NCI-H526 (cell line): ENCODE measurements around the gene HSPA4.
A peak's percentile ranks its signal among the peaks of the same experiment; 100 is the strongest.

ENCODE experiments used
- DNase-seq, 2 experiments: peaks; one replicate each; lab custom pipeline; 2025; lab: John Stamatoyannopoulos, UW

Gene HSPA4

DNA sequence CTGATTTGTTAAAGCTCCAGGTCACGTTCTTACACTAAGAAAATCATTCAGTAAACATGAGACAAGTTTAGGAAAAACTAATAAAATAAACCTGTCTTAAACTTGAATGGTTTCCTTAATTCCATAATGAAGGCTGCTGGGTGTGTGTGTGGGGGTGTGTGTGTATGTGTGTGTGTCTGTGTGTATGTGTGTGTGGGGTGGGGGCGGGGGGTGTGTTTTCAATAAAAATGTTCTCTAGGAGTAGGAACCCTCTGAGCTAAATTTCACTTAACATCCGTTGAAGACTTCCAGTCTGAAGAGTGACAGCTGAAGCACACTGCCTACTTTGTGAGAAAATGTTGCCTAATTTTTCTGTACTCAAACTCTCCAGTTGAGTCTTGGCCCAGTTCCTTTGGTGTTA, 54.5 kb downstream of the HSPA4 start:
- DNase-seq = no peak

DNA sequence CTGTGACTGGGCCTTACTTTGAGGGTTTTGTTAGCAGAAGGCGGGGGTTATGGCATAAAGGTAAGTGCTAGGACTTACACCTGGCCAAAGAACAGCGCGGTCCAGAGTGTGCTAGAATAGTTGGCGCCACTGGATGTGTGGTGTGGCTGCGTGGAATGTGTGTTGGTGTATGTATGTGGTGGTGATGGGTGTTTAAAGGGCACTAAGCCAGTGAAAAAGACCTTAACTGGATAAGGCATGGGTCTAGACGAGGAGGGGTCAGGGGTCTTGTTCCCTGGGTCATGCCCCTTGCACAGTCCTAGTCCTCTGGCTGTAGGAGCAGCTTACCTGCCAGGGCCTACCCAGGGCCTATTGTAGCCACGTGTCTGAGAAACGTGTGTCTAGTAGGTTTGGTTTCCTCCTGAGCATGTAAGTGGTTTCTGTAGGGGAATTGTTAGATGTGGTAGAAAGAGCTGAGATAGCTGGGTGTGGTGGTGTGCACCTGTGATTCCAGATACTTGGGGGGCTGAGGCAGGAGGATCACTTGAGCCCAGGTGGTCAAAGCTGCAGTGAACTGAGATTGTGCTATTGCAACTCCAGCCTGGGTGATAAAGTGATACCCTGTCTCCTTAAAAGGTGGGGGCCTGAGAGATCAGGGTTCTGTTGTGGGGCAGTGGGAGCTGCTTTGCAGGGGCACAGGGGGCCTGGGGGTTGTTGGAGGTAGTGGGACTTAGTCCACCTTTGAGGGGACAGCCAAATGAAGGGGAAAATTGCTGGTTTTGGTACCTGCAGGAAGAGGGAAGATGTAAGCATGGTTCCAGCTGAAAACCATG, 55.2 kb downstream of the HSPA4 start:
- DNase-seq = no peak

- DNase-seq = no peak
Measured at GRCh38 chr5:133108481-133108921, 56.7 kb downstream of the HSPA4 start.

DNA sequence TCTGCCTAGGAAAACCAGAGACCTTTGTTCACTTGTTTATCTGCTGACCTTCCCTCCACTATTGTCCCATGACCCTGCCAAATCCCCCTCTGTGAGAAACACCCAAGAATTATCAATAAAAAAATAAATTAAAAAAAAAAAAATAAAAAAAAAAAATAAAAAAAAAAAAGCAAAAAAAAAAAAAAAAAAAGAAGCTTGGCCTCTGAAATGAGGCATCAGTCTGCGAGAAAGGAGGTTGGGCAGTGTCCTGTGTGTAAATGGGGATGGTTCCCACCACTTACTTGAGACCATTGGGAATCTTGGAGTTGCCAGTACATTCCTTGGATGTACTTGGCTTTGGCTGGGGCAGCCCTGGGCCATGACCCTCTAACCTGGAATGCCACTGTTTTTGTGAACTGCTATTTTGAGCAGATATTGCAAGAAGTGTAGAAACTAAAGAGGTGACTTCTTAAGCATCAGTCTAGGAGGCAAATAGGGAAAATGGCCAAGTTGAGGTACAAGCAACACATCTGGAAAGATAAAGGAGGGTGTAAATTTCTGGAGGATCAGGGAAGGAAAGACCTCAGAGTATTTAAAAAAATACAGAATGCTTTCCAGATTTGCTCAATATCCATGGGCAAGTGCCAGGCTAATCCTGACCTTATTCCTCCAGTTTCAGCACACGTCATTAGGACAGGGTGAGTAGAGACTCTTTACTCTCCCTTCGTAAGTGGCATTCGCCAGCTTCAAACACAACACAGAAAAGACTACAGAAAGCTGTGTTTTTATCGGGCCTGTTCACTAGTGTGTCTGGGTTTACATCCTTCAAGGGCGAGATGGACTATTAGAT, 58.1 kb downstream of the HSPA4 start:
- no peak for DNase-seq

DNA sequence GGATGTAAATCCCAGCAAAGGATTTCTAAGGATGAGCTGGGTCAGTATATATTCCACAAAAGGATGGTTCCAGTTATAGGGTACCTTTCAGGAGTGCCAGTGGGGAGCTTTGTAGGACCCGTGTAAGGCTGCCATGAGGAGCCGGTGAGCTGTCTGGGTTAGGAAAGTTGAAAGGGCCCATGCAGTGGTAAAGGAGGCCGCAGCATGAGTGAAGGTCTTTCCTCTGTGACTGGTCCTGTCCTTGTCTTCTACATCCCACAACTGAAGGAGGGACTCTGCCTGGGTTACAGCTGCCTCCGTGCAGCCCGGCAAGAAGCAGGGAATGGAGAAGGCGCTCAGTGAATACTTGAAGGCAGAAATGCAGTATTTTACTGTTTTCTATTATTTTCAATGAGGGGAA, 58.9 kb downstream of the HSPA4 start:
- no peak for DNase-seq

- DNase-seq = peak; percentile 42 to 69
Measured at GRCh38 chr5:133111299-133111698, 59.5 kb downstream of the HSPA4 start.

GRCh38 chr5:133112026-133112660, 60.3 kb downstream of the HSPA4 start:
- DNase-seq = no peak

DNA sequence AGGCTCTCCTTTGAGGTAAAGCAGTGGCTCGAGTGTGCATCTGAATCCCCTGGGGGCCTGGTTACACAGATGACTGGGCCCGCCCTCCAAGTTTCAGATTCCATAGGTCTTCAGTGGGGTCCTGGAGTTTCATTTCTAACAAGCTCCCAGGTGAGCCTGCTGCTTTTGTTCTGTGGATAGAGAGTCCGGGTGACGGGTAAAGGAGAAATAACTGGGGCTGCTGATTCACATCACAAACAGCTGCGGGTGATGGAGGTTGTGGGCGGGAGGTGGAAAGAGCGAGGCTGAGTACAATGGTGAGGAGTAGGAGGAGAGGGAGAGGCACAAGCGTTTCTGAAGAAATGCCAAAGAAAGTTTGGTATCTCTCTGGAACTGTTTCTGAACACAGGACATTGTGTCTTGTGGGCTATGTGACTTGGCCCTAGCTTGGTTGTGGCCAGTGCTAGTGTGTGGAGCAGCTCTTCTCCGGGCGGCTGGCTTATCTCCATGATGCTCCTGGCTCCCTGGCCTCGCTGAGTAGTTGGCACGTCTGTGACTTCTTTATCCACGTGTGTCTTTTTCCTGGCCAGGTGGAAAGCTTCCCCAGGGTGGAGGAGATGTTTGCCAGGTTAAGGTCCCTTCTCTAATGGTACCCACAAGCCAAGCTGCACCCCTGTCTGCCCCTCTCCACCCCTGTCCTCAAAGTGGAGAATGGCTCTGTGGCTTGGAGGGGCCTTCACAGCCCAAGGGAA, 61.7 kb downstream of the HSPA4 start:
- DNase-seq = no peak

DNA sequence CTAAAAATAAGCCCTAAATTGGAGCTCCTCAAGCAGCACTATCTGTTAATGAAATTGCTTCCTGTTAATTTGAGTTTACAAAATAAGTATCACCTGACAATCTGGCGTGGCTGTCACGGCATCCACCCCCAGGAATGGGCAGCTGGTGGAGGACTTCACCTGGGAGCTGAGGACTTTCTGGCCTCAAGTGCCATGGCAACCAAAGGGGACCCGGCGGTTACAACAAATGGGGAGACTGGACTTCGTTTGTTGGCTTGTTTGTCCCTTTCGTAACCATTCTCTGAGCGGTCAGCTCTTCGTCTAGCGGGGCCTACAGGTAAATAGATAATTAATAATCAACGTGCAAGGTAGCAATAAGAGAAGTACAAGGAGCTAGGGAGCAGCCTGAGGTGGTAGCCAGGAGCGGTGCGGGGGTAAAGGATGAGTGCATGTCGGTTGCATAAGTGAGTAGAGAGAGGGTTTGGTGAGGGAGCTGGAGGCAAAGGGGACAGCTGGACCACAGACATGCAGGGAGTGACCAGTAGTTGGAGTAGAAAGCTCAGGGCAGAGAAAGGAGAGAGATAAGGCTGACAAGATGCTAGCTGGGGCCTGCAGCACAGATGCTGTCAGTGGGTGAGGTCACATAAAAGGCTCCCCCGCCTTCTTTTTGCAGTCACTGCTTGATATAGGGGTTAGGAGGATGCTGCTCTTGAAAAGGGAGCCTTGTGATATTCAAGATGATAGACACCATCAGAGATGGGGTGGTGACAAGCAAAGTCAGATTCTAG, 62.5 kb downstream of the HSPA4 start:
- no peak for DNase-seq

GRCh38 chr5:133114933-133115310, 63.1 kb downstream of the HSPA4 start:
- no peak for DNase-seq

DNA sequence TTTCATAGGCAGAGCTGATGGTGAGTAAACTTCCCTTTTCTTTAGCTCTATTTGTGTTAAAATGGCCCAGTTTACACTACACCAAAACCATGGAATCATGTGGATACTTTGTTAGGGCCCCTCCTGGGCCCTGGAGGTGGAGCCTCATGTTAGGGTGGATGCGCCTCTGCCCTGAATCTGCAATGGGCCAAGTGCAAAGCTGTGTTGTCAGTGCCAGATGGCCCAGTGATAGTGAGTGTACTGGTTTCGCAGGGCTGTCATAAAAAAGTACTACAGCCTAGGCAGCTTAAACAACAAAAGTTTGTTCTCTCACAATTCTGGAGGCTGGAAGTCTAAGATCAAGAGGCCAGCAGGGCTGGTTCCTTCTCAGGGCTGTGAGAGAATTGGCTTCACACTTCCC, 64.8 kb downstream of the HSPA4 start:
- DNase-seq = no peak

DNA sequence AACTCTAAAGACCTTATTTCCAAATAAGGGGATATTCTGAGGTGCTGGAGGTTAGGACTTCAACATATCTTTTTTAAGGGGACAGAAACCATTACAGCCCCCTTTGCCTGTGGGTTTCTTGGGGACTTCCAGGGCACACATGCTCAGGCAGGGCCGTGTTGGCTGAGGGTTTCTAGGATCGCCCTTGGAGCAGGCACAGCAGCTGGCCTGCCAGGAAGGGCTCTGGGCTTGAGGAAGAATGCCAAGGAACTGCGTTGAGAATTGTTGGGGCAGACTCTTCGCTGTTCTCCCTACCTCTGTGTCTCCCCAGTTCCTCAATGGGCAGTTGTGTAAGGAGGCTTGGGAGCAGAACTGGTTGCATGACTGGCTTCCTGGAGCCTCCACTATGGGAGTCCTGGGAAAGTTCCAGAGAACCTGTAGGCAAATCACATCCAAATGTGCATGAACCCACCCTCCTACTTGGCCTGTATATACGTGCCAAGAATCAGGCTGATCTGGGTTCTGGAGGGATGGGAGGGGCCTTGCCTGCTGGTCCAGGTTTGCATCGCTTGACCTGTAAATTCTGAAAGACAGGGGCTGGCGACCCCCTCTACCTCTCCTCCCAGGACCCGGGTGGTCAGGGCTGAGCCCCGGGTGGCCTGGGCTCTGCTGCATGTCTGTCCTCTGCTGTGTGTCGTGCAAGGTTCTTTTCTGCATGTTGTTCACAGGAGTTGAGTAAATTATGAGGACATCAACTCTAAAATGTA, 65.5 kb downstream of the HSPA4 start:
- peak; percentile 35 to 63 for DNase-seq

DNA sequence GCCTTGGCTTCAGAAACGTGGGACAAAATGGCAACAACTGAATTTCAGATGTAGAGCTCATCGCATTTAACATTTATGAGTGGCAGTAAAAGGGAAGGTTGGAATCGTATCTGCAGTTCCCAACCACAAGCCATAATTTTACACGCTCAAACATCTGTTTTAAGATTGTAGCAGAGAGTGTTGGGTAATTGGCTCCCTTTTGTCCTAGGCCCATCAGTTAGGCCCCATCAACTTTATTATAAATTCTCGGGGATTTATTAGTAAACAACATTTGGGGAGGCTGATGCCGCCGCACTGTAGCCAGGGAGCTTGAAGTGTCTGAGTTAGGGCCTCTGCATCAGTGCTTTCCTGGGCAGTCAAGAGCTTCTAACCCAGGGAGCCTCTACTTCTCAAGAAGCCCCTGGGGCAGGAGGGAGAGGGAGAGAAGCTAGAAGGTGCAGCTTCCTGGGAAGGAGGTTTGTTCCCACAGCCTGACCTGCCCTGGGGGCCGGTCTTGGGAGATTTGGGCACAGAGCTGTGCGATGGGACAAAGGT, 66.2 kb downstream of the HSPA4 start:
- DNase-seq = no peak

DNA sequence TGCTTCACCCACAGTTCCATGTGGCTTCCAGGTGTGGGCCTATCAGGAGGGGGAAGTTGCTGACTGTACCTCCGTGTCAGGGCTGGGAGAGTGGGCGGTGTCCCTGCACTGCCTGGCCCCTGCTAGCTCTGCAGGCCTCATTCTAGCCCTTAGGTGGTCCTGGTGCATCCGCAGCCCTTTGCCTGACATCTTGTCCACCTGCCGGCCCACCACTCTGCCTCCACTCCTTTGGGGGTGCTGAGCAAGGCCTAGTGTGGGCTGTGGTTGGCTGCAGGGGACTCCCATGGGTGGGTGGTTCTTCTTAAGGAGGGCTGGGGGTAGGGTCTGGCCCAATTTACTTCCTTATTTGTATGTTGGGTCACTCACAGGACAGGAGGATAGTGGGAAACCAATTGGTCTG, 66.9 kb downstream of the HSPA4 start:
- no peak for DNase-seq

DNA sequence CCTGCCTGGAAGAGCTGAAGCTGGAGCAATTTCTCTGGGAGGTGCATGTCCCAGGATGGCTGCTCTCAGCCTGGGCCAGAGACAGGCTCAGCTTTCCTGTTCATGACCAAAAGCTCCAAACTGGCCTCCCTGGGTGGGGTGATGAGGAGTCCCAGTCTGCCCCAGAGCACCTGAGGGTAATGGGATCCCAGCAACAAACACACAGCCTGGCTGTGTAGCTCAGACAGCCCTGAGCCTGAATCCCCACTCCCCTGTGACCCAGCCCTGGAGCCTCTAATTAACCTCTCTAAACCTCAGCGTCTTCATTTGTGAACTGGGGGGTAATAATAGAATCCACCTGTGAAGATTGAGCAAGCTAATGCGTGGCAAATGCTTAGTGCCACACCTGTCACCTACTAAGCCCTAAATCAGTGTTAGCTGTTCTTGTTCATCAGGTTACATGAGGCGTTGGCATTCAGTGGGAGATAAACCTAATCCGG, 67.5 kb downstream of the HSPA4 start:
- no peak for DNase-seq

- DNase-seq = no peak
Measured at GRCh38 chr5:133120156-133120750, 68.4 kb downstream of the HSPA4 start.

DNA sequence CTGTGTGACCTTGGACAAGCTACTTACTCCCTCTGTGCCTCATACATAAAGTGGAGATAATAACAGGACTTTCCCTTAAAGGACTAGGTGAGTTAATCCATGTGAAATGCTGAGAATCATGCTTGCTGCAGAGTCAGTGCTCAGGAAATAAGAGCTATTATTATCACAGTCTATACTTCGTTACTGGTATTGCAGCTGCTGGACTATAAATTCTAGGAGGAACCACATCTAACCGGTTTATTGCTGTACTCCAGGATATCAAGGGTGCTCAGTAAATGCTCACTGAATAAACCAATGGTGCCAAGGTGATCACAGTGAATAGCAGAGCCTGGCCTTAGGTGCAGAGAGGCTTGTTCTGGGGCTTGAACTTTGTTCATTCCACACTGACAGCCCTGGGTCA, 69.3 kb downstream of the HSPA4 start:
- DNase-seq = no peak

DNA sequence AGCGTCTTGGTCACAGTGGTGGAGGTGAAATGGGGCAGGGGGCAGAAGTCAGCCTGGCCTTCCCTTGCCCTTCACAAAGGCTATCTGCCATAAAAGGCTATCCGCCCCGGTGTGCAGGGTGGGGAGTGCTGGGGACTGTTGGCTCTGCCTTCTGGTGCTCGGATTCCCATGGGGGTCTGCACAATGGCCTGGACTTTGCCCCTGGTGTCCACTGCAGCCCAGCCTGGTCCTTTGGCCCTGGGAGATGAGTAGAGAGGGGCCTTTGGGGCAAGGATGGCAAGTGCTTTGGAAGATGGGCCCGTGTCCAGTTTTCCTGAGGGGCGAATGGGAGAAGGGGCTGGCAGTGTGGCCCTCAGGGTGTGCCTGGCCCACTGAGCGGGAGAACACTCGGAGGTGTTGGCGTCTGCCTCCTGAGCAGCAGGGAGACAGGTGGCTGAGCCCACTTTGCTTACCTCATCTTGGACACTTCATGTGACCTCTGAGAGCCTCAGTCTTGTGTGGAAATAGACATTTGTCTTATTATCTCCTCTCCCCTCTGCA, 69.9 kb downstream of the HSPA4 start:
- DNase-seq = no peak

- no peak for DNase-seq
Measured at GRCh38 chr5:133122711-133123110, 70.9 kb downstream of the HSPA4 start.

DNA sequence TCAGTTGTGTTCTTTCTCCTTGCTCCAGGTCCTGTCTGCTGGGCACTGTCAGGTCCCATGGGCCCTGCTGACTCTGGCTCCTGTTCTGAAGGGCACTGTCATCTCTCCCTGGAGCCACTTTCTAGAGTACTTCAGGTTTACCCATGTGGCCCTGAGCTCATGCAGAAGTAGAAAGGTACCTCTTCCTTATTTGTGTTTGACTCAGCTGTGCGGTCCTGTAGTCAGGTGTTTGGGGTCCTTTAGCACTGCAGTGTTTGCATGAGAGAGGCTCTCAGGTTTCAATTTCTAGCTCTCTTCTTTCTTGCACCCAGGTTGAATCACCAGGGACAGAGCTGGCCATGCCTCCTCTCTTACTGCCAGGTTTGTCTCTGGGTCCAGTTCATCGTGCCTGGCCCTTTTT, 71.5 kb downstream of the HSPA4 start:
- DNase-seq = no peak
